ENCODE data around the gene HAPSTR1.

Gene HAPSTR1

DNA sequence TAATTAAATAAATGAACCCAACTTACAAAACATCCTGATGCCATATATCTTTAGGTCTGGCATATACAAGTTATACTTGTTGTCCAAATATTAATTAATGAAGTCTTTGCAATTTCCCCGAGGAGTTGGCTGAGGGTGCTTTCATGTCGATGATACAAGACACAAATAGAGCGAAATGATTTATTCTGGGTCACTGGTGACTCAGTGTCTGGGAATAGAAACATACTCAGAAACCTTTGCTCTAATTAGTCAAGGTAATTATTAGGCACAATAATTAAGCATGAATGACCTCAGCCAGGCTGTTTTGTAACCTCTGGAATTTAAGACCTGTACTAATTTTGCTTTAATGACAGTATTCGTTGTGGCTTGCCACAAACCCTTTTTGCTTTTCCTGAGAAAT lies 37.0 kb upstream of the HAPSTR1 start:
- no peak for TF ChIP-seq CTCF (IDR thresholded peaks at IDR 0.05; ENCODE audit: insufficient read depth, low read length)
- TF ChIP-seq, protein P1, sequence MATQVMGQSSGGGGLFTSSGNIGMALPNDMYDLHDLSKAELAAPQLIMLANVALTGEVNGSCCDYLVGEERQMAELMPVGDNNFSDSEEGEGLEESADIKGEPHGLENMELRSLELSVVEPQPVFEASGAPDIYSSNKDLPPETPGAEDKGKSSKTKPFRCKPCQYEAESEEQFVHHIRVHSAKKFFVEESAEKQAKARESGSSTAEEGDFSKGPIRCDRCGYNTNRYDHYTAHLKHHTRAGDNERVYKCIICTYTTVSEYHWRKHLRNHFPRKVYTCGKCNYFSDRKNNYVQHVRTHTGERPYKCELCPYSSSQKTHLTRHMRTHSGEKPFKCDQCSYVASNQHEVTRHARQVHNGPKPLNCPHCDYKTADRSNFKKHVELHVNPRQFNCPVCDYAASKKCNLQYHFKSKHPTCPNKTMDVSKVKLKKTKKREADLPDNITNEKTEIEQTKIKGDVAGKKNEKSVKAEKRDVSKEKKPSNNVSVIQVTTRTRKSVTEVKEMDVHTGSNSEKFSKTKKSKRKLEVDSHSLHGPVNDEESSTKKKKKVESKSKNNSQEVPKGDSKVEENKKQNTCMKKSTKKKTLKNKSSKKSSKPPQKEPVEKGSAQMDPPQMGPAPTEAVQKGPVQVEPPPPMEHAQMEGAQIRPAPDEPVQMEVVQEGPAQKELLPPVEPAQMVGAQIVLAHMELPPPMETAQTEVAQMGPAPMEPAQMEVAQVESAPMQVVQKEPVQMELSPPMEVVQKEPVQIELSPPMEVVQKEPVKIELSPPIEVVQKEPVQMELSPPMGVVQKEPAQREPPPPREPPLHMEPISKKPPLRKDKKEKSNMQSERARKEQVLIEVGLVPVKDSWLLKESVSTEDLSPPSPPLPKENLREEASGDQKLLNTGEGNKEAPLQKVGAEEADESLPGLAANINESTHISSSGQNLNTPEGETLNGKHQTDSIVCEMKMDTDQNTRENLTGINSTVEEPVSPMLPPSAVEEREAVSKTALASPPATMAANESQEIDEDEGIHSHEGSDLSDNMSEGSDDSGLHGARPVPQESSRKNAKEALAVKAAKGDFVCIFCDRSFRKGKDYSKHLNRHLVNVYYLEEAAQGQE (IDR thresholded peaks at IDR 0.05; ENCODE audit: insufficient replicate concordance, low read depth), result no peak
- TF ChIP-seq POLR2AphosphoS5 (IDR thresholded peaks at IDR 0.05; ENCODE audit: low read depth), result no peak
- no peak for TF ChIP-seq GABPA (IDR thresholded peaks at IDR 0.05; ENCODE audit: low read depth)
- no peak for TF ChIP-seq SPI1 (IDR thresholded peaks at IDR 0.05; ENCODE audit: borderline replicate concordance, low read depth)
- peaks cover 2% of the 10 kb centered on the region for H3K27me3 ChIP-seq (ENCODE audit: insufficient read depth, poor library complexity, severe bottlenecking)
- H3K27ac ChIP-seq (replicated peaks), result no peak overlapping the region
- no peak overlapping the region for H3K4me3 ChIP-seq (replicated peaks; ENCODE audit: insufficient read depth, low read length)
- DNase-seq (ENCODE audit: low read depth in 1 of 2, low spot score in 1 of 2), result no peak

- TF ChIP-seq, protein P1 (IDR thresholded peaks at IDR 0.05; ENCODE audit: insufficient replicate concordance, low read depth), result no peak
- no peak for TF ChIP-seq CTCF (IDR thresholded peaks at IDR 0.05; ENCODE audit: insufficient read depth, low read length)
- no peak for TF ChIP-seq GABPA (IDR thresholded peaks at IDR 0.05; ENCODE audit: low read depth)
- no peak for TF ChIP-seq POLR2AphosphoS5 (IDR thresholded peaks at IDR 0.05; ENCODE audit: low read depth)
- no peak for TF ChIP-seq SPI1 (IDR thresholded peaks at IDR 0.05; ENCODE audit: borderline replicate concordance, low read depth)
- Histone ChIP-seq H3K27me3 (ENCODE audit: insufficient read depth, poor library complexity, severe bottlenecking) (peaks cover 2% of the 10 kb centered on the region), H3K27ac (replicated peaks) (no peak overlapping the region), H3K4me3 (replicated peaks; ENCODE audit: insufficient read depth, low read length) (no peak overlapping the region)
- no peak for DNase-seq (ENCODE audit: low read depth in 1 of 2, low spot score in 1 of 2)
These were observed 36.3 kb upstream of the HAPSTR1 start for GRCh38 chr16:9055115-9055514.

- TF ChIP-seq GABPA (IDR thresholded peaks at IDR 0.05; ENCODE audit: low read depth) (no peak), POLR2AphosphoS5 (IDR thresholded peaks at IDR 0.05; ENCODE audit: low read depth) (no peak), CTCF (IDR thresholded peaks at IDR 0.05; ENCODE audit: insufficient read depth, low read length) (no peak), SPI1 (IDR thresholded peaks at IDR 0.05; ENCODE audit: borderline replicate concordance, low read depth) (no peak)
- TF ChIP-seq, protein P1 (IDR thresholded peaks at IDR 0.05; ENCODE audit: insufficient replicate concordance, low read depth), result no peak
- Histone ChIP-seq H3K27me3 (ENCODE audit: insufficient read depth, poor library complexity, severe bottlenecking) (peaks cover 2% of the 10 kb centered on the region), H3K27ac (replicated peaks) (no peak overlapping the region), H3K4me3 (replicated peaks; ENCODE audit: insufficient read depth, low read length) (no peak overlapping the region)
- DNase-seq (ENCODE audit: low read depth in 1 of 2, low spot score in 1 of 2), result no peak
These were observed 35.8 kb upstream of the HAPSTR1 start for GRCh38 chr16:9055661-9056060.

Measured in HL-60 (cell line).